MM.1S (cell line): ENCODE measurements around the gene DPH1.

Experiments
- DNase-seq: peaks from one replicate; pipeline ENCODE4 v3.0.0-alpha.2; 2015
- H2AFZ ChIP-seq: fragments of 300-600 bp; sonication (generic); 2 replicates; pipeline ENCODE4 v1.6.0; 2016; ENCODE audit warnings: antibody characterized with exemption, low read length
- H3F3A ChIP-seq: fragments of 300-600 bp; sonication (generic); 2 replicates; pipeline ENCODE4 v1.6.1; 2016; ENCODE audit warnings: mild to moderate bottlenecking, antibody characterized with exemption, low read length, moderate library complexity, mixed read lengths; ENCODE audit not compliant: insufficient read depth
- H3K27ac ChIP-seq: fragments of 300-600 bp; sonication (generic); 2 replicates; pipeline ENCODE4 v1.5.1; 2016; ENCODE audit warnings: mild to moderate bottlenecking, low read length
- H3K27me3 ChIP-seq: fragments of 300-600 bp; sonication (generic); replicated peaks from 2 replicates; pipeline ENCODE4 v1.6.0; 2016; ENCODE audit warnings: low read length; ENCODE audit not compliant: insufficient read depth
- H3K36me3 ChIP-seq: fragments of 300-600 bp; sonication (generic); replicated peaks from 2 replicates; pipeline ENCODE4 v1.6.1; 2016; ENCODE audit warnings: mild to moderate bottlenecking, low read length, mixed read lengths; ENCODE audit not compliant: insufficient read depth
- H3K4me1 ChIP-seq: fragments of 300-600 bp; sonication (generic); 2 replicates; pipeline ENCODE4 v1.6.1; 2016; ENCODE audit warnings: low read length, mixed read lengths
- H3K4me2 ChIP-seq: fragments of 300-600 bp; sonication (generic); 2 replicates; pipeline ENCODE4 v1.6.0; 2016; ENCODE audit warnings: low read depth, low read length
- H3K4me3 ChIP-seq: fragments of 300-600 bp; sonication (generic); 2 replicates; pipeline ENCODE4 v1.5.1; 2016; ENCODE audit warnings: low read length, mixed read lengths
- H3K79me2 ChIP-seq: fragments of 300-600 bp; sonication (generic); 2 replicates; pipeline ENCODE4 v1.6.1; 2016; ENCODE audit warnings: mixed run types, low read length, mixed read lengths
- H3K9ac ChIP-seq: fragments of 300-600 bp; sonication (generic); 2 replicates; pipeline ENCODE4 v1.6.1; 2016; ENCODE audit warnings: low read length, mixed read lengths
- H3K9me2 ChIP-seq: fragments of 300-600 bp; sonication (generic); replicated peaks from 2 replicates; pipeline ENCODE4 v1.6.1; 2016; ENCODE audit warnings: mild to moderate bottlenecking, low read length, mixed read lengths; ENCODE audit not compliant: insufficient read depth
- H3K9me3 ChIP-seq: fragments of 300-600 bp; sonication (generic); replicated peaks from 2 replicates; pipeline ENCODE4 v1.6.1; 2016; ENCODE audit warnings: mild to moderate bottlenecking, low read length, mixed read lengths; ENCODE audit not compliant: insufficient read depth
- H4K20me1 ChIP-seq: fragments of 300-600 bp; sonication (generic); 2 replicates; pipeline ENCODE4 v1.6.1; 2016; ENCODE audit warnings: mild to moderate bottlenecking, low read length, moderate library complexity, mixed read lengths; ENCODE audit not compliant: insufficient read depth
- EZH2 ChIP-seq: fragments of 300-600 bp; sonication (generic); optimal IDR thresholded peaks from 2 replicates; pipeline ENCODE3; 2017; ENCODE audit warnings: low read depth, mild to moderate bottlenecking, antibody characterized with exemption, low read length, mixed read lengths
- EZH2phosphoT487 ChIP-seq: fragments of 300-600 bp; sonication (generic); IDR thresholded peaks from 2 replicates; pipeline ENCODE4 v1.6.1; 2018; ENCODE audit warnings: antibody characterized with exemption, low read length
- TF ChIP-seq, protein P1 (sequence below): fragments of 300-600 bp; sonication (generic); IDR thresholded peaks from 2 replicates; pipeline ENCODE4 v1.5.1; 2016; ENCODE audit warnings: antibody characterized with exemption, low read length, mixed read lengths

DPH1 gene

DNA sequence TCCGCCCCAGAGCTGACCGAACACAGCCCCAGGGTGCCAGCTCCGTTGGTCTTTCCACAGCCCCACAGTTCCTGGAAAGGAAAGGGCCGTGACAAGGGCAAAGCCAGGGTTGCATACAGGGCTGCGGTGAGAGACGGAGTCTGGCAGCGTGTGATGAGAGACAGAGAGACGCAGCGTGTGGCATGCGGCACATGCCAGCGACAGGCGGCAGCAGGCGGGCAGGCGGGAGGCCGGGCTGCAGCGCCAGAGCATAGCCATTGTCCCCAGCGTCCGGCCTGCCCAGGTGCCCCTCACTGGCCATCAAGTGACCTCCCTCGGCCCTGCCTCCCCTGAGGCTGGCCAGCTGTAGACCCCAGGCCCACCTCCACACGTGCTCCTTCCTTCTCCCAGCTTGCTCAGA lies 13.5 kb upstream of the DPH1 start:
- Histone ChIP-seq H4K20me1 (no peaks in the 10 kb centered on the region), H3K9ac (no peak overlapping the region), H3F3A (no peaks in the 10 kb centered on the region; the same call in 1 of the 2 replicates), H3K79me2 (no peaks in the 10 kb centered on the region), H3K4me1 (peaks cover 15% of the 10 kb centered on the region), H3K9me2 (no peaks in the 10 kb centered on the region), H3K36me3 (no peaks in the 10 kb centered on the region), H3K4me2 (no peak overlapping the region), H3K27me3 (peaks cover 91% of the 10 kb centered on the region), H2AFZ (no peak overlapping the region), H3K27ac (no peak overlapping the region), H3K9me3 (no peaks in the 10 kb centered on the region), H3K4me3 (no peak overlapping the region)
- no peak for TF ChIP-seq EZH2phosphoT487
- TF ChIP-seq, protein P1, sequence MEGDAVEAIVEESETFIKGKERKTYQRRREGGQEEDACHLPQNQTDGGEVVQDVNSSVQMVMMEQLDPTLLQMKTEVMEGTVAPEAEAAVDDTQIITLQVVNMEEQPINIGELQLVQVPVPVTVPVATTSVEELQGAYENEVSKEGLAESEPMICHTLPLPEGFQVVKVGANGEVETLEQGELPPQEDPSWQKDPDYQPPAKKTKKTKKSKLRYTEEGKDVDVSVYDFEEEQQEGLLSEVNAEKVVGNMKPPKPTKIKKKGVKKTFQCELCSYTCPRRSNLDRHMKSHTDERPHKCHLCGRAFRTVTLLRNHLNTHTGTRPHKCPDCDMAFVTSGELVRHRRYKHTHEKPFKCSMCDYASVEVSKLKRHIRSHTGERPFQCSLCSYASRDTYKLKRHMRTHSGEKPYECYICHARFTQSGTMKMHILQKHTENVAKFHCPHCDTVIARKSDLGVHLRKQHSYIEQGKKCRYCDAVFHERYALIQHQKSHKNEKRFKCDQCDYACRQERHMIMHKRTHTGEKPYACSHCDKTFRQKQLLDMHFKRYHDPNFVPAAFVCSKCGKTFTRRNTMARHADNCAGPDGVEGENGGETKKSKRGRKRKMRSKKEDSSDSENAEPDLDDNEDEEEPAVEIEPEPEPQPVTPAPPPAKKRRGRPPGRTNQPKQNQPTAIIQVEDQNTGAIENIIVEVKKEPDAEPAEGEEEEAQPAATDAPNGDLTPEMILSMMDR: no peak
- no peak for TF ChIP-seq EZH2
- DNase-seq: no peak

DNA sequence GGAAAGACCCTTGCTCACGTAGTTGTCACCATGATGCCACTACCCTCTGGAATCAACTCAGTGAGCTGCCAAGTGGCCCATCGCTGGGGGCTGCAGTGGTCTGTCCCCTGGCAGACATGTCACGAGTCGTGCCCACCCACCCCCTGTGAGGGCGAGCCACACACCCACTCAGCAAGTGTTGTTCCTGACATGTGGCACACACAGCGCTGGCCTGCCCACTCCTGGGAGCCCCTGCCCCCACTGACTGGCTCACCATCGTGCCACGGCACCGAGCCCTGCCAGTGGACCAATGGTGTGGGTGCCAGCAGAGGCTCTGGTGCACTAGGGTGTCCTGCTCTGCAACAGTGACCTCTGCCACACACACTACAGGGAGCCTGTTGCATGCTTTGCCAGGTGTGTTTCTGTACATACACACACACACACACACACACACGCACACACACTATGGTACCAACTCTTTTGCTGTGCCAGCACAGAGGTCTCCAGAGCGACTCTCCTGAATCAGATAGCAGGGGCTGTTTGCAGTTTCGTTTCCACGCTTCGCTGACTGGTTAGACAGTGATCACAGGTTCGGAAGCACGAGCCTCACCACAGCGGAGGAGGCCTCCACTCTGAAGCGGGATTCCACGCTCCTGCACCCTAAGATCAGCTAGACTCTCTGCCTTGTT lies 12.5 kb upstream of the DPH1 start:
- H3K27ac ChIP-seq: no peak overlapping the region; the same call in 1 of the 2 replicates

GRCh38 chr17:2018716-2019510 lies 11.0 kb upstream of the DPH1 start:
- Histone ChIP-seq H3K9ac (no peak overlapping the region), H3F3A (no peaks in the 10 kb centered on the region; the same call in 1 of the 2 replicates), H3K4me2 (no peak overlapping the region), H3K9me3 (no peaks in the 10 kb centered on the region), H3K4me3 (no peak overlapping the region), H3K79me2 (no peaks in the 10 kb centered on the region), H3K27me3 (peaks cover 91% of the 10 kb centered on the region), H3K36me3 (no peaks in the 10 kb centered on the region), H3K27ac (no peak overlapping the region), H4K20me1 (no peaks in the 10 kb centered on the region), H3K9me2 (no peaks in the 10 kb centered on the region), H3K4me1 (peaks cover 15% of the 10 kb centered on the region), H2AFZ (no peak overlapping the region)
- TF ChIP-seq EZH2 (no peak), EZH2phosphoT487 (no peak)
- TF ChIP-seq, protein P1: no peak
- DNase-seq: no peak

More for the DNA sequence above, 12.5 kb upstream of the DPH1 start:
- no peaks in the 10 kb centered on the region for H3K79me2 ChIP-seq
- peak overlapping the region; percentile 19 for H3K4me3 ChIP-seq
- peak overlapping the region; percentile 25; the same call in 1 of the 2 replicates for H3K9ac ChIP-seq
- H3K9me3 ChIP-seq: no peaks in the 10 kb centered on the region
- TF ChIP-seq, protein P1: no peak
- TF ChIP-seq EZH2 (no peak), EZH2phosphoT487 (no peak)
- H3K4me2 ChIP-seq: peak overlapping the region; percentile 81
- no peaks in the 10 kb centered on the region for H4K20me1 ChIP-seq
- DNase-seq: peak; percentile 84
- no peaks in the 10 kb centered on the region; the same call in 1 of the 2 replicates for H3F3A ChIP-seq
- H2AFZ ChIP-seq: peak overlapping the region; percentile 44
- no peaks in the 10 kb centered on the region for H3K36me3 ChIP-seq
- H3K4me1 ChIP-seq: peaks cover 15% of the 10 kb centered on the region
- H3K27me3 ChIP-seq: peaks cover 90% of the 10 kb centered on the region
- H3K9me2 ChIP-seq: no peaks in the 10 kb centered on the region
